Left ventricle myocardium inferior (tissue), 1 donor: ENCODE data around the gene USP8. TPM values are rescaled to one million over a fixed set of nuclear protein-coding genes. Genes with fewer than 3 reads are reported as not detected.
"Not testable (repeated sequence)": the region's sequence is repeated elsewhere in the genome, so short reads cannot be mapped to it uniquely, and the experiment has no call there.

Source experiments
- DNase-seq: peaks from one replicate; pipeline ENCODE4 v3.0.0-alpha.2; 2020
- H3K27ac ChIP-seq: fragments of 200-600 bp; replicated peaks from 2 replicates; pipeline ENCODE4 v1.8.0; 2021
- H3K27me3 ChIP-seq: fragments of 200-600 bp; 2 replicates; pipeline ENCODE4 v1.8.0; 2021; ENCODE audit warnings: low read depth
- H3K36me3 ChIP-seq: fragments of 200-600 bp; 2 replicates; pipeline ENCODE4 v1.8.0; 2021
- H3K4me1 ChIP-seq: fragments of 200-600 bp; 2 replicates; pipeline ENCODE4 v1.8.0; 2021
- H3K4me3 ChIP-seq: fragments of 200-600 bp; 2 replicates; pipeline ENCODE4 v1.8.0; 2021; ENCODE audit warnings: mild to moderate bottlenecking, moderate library complexity
- H3K9me3 ChIP-seq: fragments of 200-600 bp; replicated peaks from 2 replicates; pipeline ENCODE4 v1.8.0; 2021
- CTCF ChIP-seq: fragments of 200-600 bp; IDR thresholded peaks from 2 replicates; pipeline ENCODE4 v1.8.0; 2021; ENCODE audit warnings: antibody characterized with exemption, mild to moderate bottlenecking, borderline replicate concordance
- intact Hi-C: fragments of 100-400 bp; cut with micrococcal nuclease; formaldehyde crosslinking; loops from one replicate; pipeline ENCODE4 v1.11.0; 2022
- total RNA-seq: library from RNA; stranded (reverse); fragmentation: NEBNext Ultra II Directional; extraction: Animal tissue kit (Norgen Biotek cat#: 25700); gene quantifications from one replicate; pipeline ENCODE4 v1.2.1, GENCODE V29; 2021
- donor health status: DM: no; HTN: yes; CAD: no; lungs with severe emphysema.

USP8 gene
- total RNA-seq, 1 donor from 2014 or later: 43.9 TPM

GRCh38 chr15:50503144-50503543 lies 78.9 kb downstream of the USP8 start:
- DNase-seq: no peak
- Histone ChIP-seq H3K4me1 (no peaks in the 10 kb centered on the region), H3K9me3 (no peaks in the 10 kb centered on the region), H3K27ac (no peak overlapping the region), H3K36me3 (peaks cover 57% of the 10 kb centered on the region), H3K27me3 (no peaks in the 10 kb centered on the region), H3K4me3 (no peak overlapping the region)
- no peak for TF ChIP-seq CTCF
- intact Hi-C loops: no loop called here

- H3K36me3 ChIP-seq: peaks cover 32% of the 10 kb centered on the region
- intact Hi-C loops, DNase-seq, H3K27ac ChIP-seq, H3K9me3 ChIP-seq, H3K27me3 ChIP-seq, H3K4me1 ChIP-seq, H3K4me3 ChIP-seq: not testable (repeated sequence)
Observed at GRCh38 chr15:50505656-50506055, 81.5 kb downstream of the USP8 start.

GRCh38 chr15:50506121-50506520 lies 81.9 kb downstream of the USP8 start:
- peaks cover 28% of the 10 kb centered on the region for H3K36me3 ChIP-seq
- no peak overlapping the region for H3K27ac ChIP-seq
- H3K4me1 ChIP-seq: no peaks in the 10 kb centered on the region
- no peaks in the 10 kb centered on the region for H3K27me3 ChIP-seq
- H3K4me3 ChIP-seq: no peak overlapping the region
- intact Hi-C loops: no loop called here
- no peaks in the 10 kb centered on the region for H3K9me3 ChIP-seq
- no peak for DNase-seq
- TF ChIP-seq CTCF: no peak

- H3K4me3 ChIP-seq: no peak overlapping the region
- H3K36me3 ChIP-seq: no peaks in the 10 kb centered on the region
- H3K27ac ChIP-seq: no peak overlapping the region
- DNase-seq: no peak
- H3K27me3 ChIP-seq: no peaks in the 10 kb centered on the region
- H3K4me1 ChIP-seq: no peaks in the 10 kb centered on the region
- TF ChIP-seq CTCF: no peak
- H3K9me3 ChIP-seq: peaks cover 5% of the 10 kb centered on the region
- intact Hi-C loops: no loop called here
Observed at GRCh38 chr15:50513001-50513400, 88.8 kb downstream of the USP8 start.

GRCh38 chr15:50519740-50520425 lies 95.7 kb downstream of the USP8 start:
- TF ChIP-seq CTCF: no peak
- no peak for DNase-seq
- Histone ChIP-seq H3K9me3 (peaks cover 9% of the 10 kb centered on the region), H3K27ac (no peak overlapping the region), H3K36me3 (no peaks in the 10 kb centered on the region), H3K27me3 (no peaks in the 10 kb centered on the region), H3K4me3 (no peak overlapping the region), H3K4me1 (no peaks in the 10 kb centered on the region)
- intact Hi-C loops: no loop called here

- DNase-seq: no peak
- Histone ChIP-seq H3K27ac (no peak overlapping the region), H3K36me3 (no peaks in the 10 kb centered on the region), H3K4me1 (no peaks in the 10 kb centered on the region), H3K27me3 (no peaks in the 10 kb centered on the region), H3K4me3 (no peak overlapping the region), H3K9me3 (no peaks in the 10 kb centered on the region)
- intact Hi-C loops: no loop called here
- TF ChIP-seq CTCF: no peak
Observed at GRCh38 chr15:50523851-50524251, 99.6 kb downstream of the USP8 start.
